AG04450 (cell line): ENCODE results near the gene ZNF219. TPM values are rescaled to one million over a fixed set of nuclear protein-coding genes. Genes with fewer than 3 reads are reported as not detected.

ENCODE experiments used
- CTCF ChIA-PET: fragments of 300-600, 350-600 bp; formaldehyde crosslinking; extraction: SDS; loops from one replicate; lab custom pipeline; 2022; ENCODE audit warnings: antibody characterized with exemption, inconsistent platforms; lab: Charles Lee
- POLR2A ChIA-PET: fragments of 350-600 bp; formaldehyde crosslinking; extraction: SDS; loops from one replicate; lab custom pipeline; 2021; ENCODE audit warnings: antibody characterized with exemption, inconsistent platforms; lab: Yijun Ruan, JAX
- DNase-seq: peaks from one replicate; pipeline ENCODE4 v3.0.0-alpha.2; 2011; ENCODE audit warnings: low read depth, low spot score
- H3K27ac ChIP-seq: one replicate; pipeline ENCODE4 v1.5.1; 2012; ENCODE audit warnings: low read depth, low read length, control low read depth
- H3K27me3 ChIP-seq: one replicate; pipeline ENCODE4 v1.6.0; 2012; ENCODE audit warnings: low read length; ENCODE audit not compliant: control insufficient read depth, insufficient read depth
- H3K4me3 ChIP-seq: 2 replicates; pipeline ENCODE4 v1.5.1; 2011; ENCODE audit warnings: mild to moderate bottlenecking, low read depth, low read length, control low read depth
- H3K9me3 ChIP-seq: 2 replicates; pipeline ENCODE4 v1.5.1; 2012; ENCODE audit warnings: low read length; ENCODE audit not compliant: control insufficient read depth, insufficient read depth
- CTCF ChIP-seq: IDR thresholded peaks from 2 replicates; pipeline ENCODE4 v1.5.1; 2011; ENCODE audit warnings: low read depth, low read length, control low read depth, inconsistent platforms
- polyA plus RNA-seq: library from polyadenylated mRNA; depleted of rRNA; stranded (reverse); fragments of >200 nt; gene quantifications from 2 replicates; pipeline ENCODE4 v1.2.3, GENCODE V29; 2011

The ZNF219 gene
- polyA plus RNA-seq, 1 experiment: 3.9 TPM

- peak overlapping the region; percentile 43 for H3K4me3 ChIP-seq
- ChIA-PET CTCF (interaction anchor here (0.5 to 6.9 kb wide), 8 partner anchors 8 to 612 kb away, joined by 3 to 191 read pairs (median 6); no protein-coding TSS in a partner anchor), POLR2A (interaction anchor here (1.3 kb wide), 1 partner anchor 26 kb away, joined by 8 read pairs; no protein-coding TSS in a partner anchor)
- no peak overlapping the region for H3K27ac ChIP-seq
- peaks cover 9% of the 10 kb centered on the region for H3K27me3 ChIP-seq
- no peak for DNase-seq
- no peak for TF ChIP-seq CTCF
- no peaks in the 10 kb centered on the region; the same call in 1 of the 2 replicates for H3K9me3 ChIP-seq
These were observed 1.3 kb downstream of the ZNF219 start for GRCh38 chr14:21096978-21097635.

DNA sequence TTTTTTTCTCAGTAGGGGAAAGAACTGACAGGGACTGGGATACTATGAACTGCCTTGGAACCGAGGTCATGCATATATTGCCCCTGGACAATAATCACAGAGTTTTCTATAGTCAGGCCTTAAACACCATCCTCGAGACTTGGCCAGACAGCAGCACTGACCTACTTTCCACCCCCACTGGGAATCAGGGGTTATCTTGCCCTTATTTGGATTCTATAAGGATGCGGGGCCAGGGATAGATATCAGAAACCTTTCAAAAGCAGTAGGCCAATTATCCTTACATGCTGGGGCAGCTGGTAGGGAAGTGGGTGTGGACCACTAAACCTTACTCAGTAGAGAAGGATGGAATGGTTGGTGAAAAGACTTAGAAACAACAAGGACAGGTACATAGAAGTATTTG lies 2.0 kb downstream of the ZNF219 start:
- CTCF ChIA-PET: interaction anchor here (1.4 to 6.9 kb wide), 6 partner anchors 7 to 125 kb away, joined by 5 to 191 read pairs (median 106); partner anchors contain the start of genes ARHGEF40 and TMEM253
- Histone ChIP-seq H3K9me3 (no peaks in the 10 kb centered on the region; the same call in 1 of the 2 replicates), H3K27me3 (peaks cover 9% of the 10 kb centered on the region), H3K4me3 (no peak overlapping the region), H3K27ac (no peak overlapping the region)
- DNase-seq: no peak
- TF ChIP-seq CTCF: no peak
- POLR2A ChIA-PET: interaction anchor here (1.4 kb wide), 1 partner anchor 8 kb away, joined by 8 read pairs; no protein-coding TSS in a partner anchor

DNA sequence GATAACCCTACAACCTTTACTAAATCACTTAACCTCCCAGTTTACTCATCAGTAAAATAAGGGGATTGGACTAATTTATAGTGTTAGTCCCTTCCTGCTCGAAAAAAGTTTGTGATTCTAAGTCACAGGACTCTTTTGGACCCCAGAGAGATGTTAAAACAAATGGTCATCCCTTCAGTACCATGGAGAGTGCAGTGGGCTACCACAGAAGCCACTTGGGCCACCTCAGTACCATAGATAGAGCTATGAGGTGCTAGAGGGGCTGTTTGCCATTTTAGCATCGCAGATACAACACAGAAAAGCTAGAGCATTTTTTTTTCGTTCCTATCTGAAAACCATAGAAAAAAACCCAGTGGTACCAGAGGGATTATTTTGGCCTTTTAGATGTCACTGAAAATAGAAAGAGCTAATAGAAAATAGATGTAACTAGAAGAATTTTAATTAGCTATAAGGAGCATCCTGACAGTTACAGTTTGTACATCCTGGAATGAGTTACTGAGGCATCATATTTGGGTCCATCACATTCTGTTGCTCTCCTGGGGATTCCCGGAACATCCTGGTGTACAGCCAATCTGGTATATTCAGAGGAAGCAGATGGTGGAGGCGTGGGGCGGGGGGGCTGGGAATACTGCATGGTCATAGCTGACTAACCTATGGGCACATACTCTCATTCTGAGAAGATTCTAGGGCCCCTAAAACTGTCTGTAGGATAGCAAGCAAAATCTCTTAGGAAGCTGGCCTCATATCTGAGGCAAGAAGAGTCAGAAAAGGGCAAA lies 2.8 kb downstream of the ZNF219 start:
- Histone ChIP-seq H3K4me3 (no peak overlapping the region), H3K9me3 (no peaks in the 10 kb centered on the region; the same call in 1 of the 2 replicates), H3K27ac (no peak overlapping the region), H3K27me3 (peaks cover 9% of the 10 kb centered on the region)
- no peak for DNase-seq
- CTCF ChIA-PET: interaction anchor here (0.6 to 6.9 kb wide), 7 partner anchors 8 to 125 kb away, joined by 3 to 191 read pairs (median 83); partner anchors contain the start of genes ARHGEF40 and TMEM253
- POLR2A ChIA-PET: interaction anchor here (0.6 to 1.4 kb wide), 3 partner anchors 9 to 48 kb away, joined by 3 to 8 read pairs (median 3); no protein-coding TSS in a partner anchor
- no peak for TF ChIP-seq CTCF

- Histone ChIP-seq H3K27ac (no peak overlapping the region), H3K27me3 (peaks cover 5% of the 10 kb centered on the region), H3K9me3 (peaks cover 4% of the 10 kb centered on the region; the same call in 1 of the 2 replicates), H3K4me3 (no peak overlapping the region)
- DNase-seq: no peak
- ChIA-PET POLR2A (interaction anchor here (0.6 to 2.8 kb wide), 3 partner anchors 11 to 23 kb away, joined by 4 to 14 read pairs (median 11); partner anchors contain the start of gene ARHGEF40), CTCF (interaction anchor here (0.5 to 6.9 kb wide), 21 partner anchors 9 to 315 kb away, joined by 3 to 191 read pairs (median 9); partner anchors contain the start of genes ARHGEF40 and TMEM253)
- peak; percentile 54 for TF ChIP-seq CTCF
These were observed 4.4 kb downstream of the ZNF219 start for GRCh38 chr14:21093769-21094681.
